ENCODE results near the gene TEAD3.

The TEAD3 gene

DNA sequence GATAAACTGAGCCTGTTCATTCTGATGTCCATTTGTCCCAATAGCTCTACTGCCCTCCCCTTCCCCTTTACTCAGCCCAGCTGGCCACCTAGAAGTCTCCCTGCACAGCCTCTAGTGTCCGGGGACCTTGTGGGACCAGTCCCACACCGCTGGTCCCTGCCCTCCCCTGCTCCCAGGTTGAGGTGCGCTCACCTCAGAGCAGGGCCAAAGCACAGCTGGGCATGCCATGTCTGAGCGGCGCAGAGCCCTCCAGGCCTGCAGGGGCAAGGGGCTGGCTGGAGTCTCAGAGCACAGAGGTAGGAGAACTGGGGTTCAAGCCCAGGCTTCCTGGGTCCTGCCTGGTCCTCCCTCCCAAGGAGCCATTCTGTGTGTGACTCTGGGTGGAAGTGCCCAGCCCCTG is 69.4 kb downstream of the TEAD3 start:
- H3K9me2 ChIP-seq (replicated peaks; ENCODE audit: insufficient read depth, low read length) = no peaks in the 10 kb centered on the region
- no peaks in the 10 kb centered on the region for H3K79me2 ChIP-seq (ENCODE audit: low read length)
- TF ChIP-seq EZH2phosphoT487 (IDR thresholded peaks at IDR 0.05; ENCODE audit: low read length) (no peak), EZH2 (optimal IDR thresholded peaks at IDR 0.05; ENCODE audit: low read depth, low read length) (no peak)
- TF ChIP-seq, protein P1, sequence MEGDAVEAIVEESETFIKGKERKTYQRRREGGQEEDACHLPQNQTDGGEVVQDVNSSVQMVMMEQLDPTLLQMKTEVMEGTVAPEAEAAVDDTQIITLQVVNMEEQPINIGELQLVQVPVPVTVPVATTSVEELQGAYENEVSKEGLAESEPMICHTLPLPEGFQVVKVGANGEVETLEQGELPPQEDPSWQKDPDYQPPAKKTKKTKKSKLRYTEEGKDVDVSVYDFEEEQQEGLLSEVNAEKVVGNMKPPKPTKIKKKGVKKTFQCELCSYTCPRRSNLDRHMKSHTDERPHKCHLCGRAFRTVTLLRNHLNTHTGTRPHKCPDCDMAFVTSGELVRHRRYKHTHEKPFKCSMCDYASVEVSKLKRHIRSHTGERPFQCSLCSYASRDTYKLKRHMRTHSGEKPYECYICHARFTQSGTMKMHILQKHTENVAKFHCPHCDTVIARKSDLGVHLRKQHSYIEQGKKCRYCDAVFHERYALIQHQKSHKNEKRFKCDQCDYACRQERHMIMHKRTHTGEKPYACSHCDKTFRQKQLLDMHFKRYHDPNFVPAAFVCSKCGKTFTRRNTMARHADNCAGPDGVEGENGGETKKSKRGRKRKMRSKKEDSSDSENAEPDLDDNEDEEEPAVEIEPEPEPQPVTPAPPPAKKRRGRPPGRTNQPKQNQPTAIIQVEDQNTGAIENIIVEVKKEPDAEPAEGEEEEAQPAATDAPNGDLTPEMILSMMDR (IDR thresholded peaks at IDR 0.05; ENCODE audit: low read length) = no peak
- H3K36me3 ChIP-seq (replicated peaks; ENCODE audit: insufficient read depth, low read length) = no peaks in the 10 kb centered on the region
- no peak overlapping the region for H2AFZ ChIP-seq (ENCODE audit: low read length)
- no peak for DNase-seq
- H3K4me3 ChIP-seq (ENCODE audit: low read length) = no peak overlapping the region
- no peaks in the 10 kb centered on the region for H3K27me3 ChIP-seq (replicated peaks; ENCODE audit: insufficient read depth, low read length)
- no peaks in the 10 kb centered on the region for H3K4me1 ChIP-seq (ENCODE audit: low read length)
- no peak overlapping the region for H3K27ac ChIP-seq (ENCODE audit: low read length)
- no peak overlapping the region for H3K9ac ChIP-seq (ENCODE audit: low read length)
- H4K20me1 ChIP-seq (ENCODE audit: insufficient read depth, low read length) = no peaks in the 10 kb centered on the region
- no peaks in the 10 kb centered on the region for H3F3A ChIP-seq (ENCODE audit: insufficient read depth, low read length)
- no peak overlapping the region for H3K4me2 ChIP-seq (ENCODE audit: low read depth, low read length)
- no peaks in the 10 kb centered on the region for H3K9me3 ChIP-seq (replicated peaks; ENCODE audit: insufficient read depth, low read length)

DNA sequence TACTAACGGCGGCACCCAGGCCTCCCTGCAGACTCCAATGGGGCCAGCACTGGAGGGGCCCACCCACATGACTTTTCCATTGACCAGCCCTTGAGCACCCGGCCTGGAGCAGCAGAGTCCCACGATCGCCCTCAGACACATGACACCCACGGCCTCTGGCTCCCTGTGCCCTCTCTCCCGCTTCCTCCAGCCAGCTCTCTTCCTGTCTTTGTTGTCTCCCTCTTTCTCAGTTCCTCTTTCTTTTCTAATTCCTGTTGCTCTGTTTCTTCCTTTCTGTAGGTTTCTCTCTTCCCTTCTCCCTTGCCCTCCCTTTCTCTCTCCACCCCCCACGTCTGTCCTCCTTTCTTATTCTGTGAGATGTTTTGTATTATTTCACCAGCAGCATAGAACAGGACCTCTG is 70.8 kb downstream of the TEAD3 start:
- TF ChIP-seq EZH2phosphoT487 (IDR thresholded peaks at IDR 0.05; ENCODE audit: low read length) (no peak), EZH2 (optimal IDR thresholded peaks at IDR 0.05; ENCODE audit: low read depth, low read length) (no peak)
- TF ChIP-seq, protein P1 (IDR thresholded peaks at IDR 0.05; ENCODE audit: low read length) = no peak
- Histone ChIP-seq H3K9me2 (replicated peaks; ENCODE audit: insufficient read depth, low read length) (no peaks in the 10 kb centered on the region), H3K79me2 (ENCODE audit: low read length) (no peaks in the 10 kb centered on the region), H3K9ac (ENCODE audit: low read length) (no peak overlapping the region), H3K9me3 (replicated peaks; ENCODE audit: insufficient read depth, low read length) (no peaks in the 10 kb centered on the region), H3K4me3 (ENCODE audit: low read length) (no peak overlapping the region), H3K4me1 (ENCODE audit: low read length) (no peaks in the 10 kb centered on the region), H3K27me3 (replicated peaks; ENCODE audit: insufficient read depth, low read length) (no peaks in the 10 kb centered on the region), H3K4me2 (ENCODE audit: low read depth, low read length) (no peak overlapping the region), H3K27ac (ENCODE audit: low read length) (no peak overlapping the region), H3K36me3 (replicated peaks; ENCODE audit: insufficient read depth, low read length) (no peaks in the 10 kb centered on the region), H4K20me1 (ENCODE audit: insufficient read depth, low read length) (no peaks in the 10 kb centered on the region), H3F3A (ENCODE audit: insufficient read depth, low read length) (no peaks in the 10 kb centered on the region), H2AFZ (ENCODE audit: low read length) (no peak overlapping the region)
- DNase-seq = no peak

DNA sequence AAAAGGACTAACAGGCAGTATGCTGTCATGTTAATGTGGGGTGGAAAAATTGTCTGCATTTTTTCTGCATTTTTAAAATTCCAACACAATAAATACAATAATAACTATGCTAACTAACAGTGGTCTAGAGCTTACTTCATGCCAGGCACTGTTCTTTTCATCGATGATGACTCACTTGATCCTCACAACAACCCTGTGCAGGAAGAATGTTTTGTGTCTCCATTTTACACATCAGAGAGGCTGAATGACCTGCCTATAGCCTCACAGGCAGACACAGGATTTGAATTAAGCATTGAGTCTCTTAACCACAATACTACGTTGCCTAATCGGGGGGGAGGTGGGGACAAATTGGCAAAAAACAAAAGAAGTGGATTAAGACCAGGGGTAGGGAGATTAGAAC is 71.6 kb downstream of the TEAD3 start:
- no peak overlapping the region for H3K4me2 ChIP-seq (ENCODE audit: low read depth, low read length)

More for the DNA sequence above, 71.6 kb downstream of the TEAD3 start:
- Histone ChIP-seq H2AFZ (ENCODE audit: low read length) (no peak overlapping the region), H3K27ac (ENCODE audit: low read length) (no peak overlapping the region), H3K36me3 (replicated peaks; ENCODE audit: insufficient read depth, low read length) (no peaks in the 10 kb centered on the region), H3K9ac (ENCODE audit: low read length) (no peak overlapping the region), H3K9me2 (replicated peaks; ENCODE audit: insufficient read depth, low read length) (no peaks in the 10 kb centered on the region), H3F3A (ENCODE audit: insufficient read depth, low read length) (no peaks in the 10 kb centered on the region), H3K9me3 (replicated peaks; ENCODE audit: insufficient read depth, low read length) (no peaks in the 10 kb centered on the region), H4K20me1 (ENCODE audit: insufficient read depth, low read length) (no peaks in the 10 kb centered on the region), H3K4me3 (ENCODE audit: low read length) (no peak overlapping the region), H3K27me3 (replicated peaks; ENCODE audit: insufficient read depth, low read length) (no peaks in the 10 kb centered on the region), H3K79me2 (ENCODE audit: low read length) (no peaks in the 10 kb centered on the region), H3K4me1 (ENCODE audit: low read length) (no peaks in the 10 kb centered on the region)
- TF ChIP-seq EZH2phosphoT487 (IDR thresholded peaks at IDR 0.05; ENCODE audit: low read length) = no peak
- TF ChIP-seq, protein P1 (IDR thresholded peaks at IDR 0.05; ENCODE audit: low read length) = no peak
- TF ChIP-seq EZH2 (optimal IDR thresholded peaks at IDR 0.05; ENCODE audit: low read depth, low read length) = no peak
- DNase-seq = no peak

Measured in MM.1S (cell line).